Astrocyte of the cerebellum (primary cell): ENCODE data around the gene RFTN1.

Experiments
- DNase-seq: peaks from one replicate; pipeline ENCODE4 v3.0.0-alpha.2; 2011; ENCODE audit warnings: low read depth
- H3K4me3 ChIP-seq: 2 replicates; pipeline ENCODE4 v1.5.1; 2011; ENCODE audit warnings: mild to moderate bottlenecking, low read depth, low read length, moderate library complexity
- CTCF ChIP-seq: IDR thresholded peaks from 2 replicates; pipeline ENCODE4 v1.5.1; 2012; ENCODE audit warnings: low read length, low read depth, moderate library complexity, mild to moderate bottlenecking; ENCODE audit errors: missing control alignments
- in situ Hi-C: cut with HindIII; loops from 2 replicates; pipeline ENCODE4 v1.10.0; 2017; ENCODE audit warnings: low sequenced_read_pairs

The RFTN1 gene

GRCh38 chr3:16528581-16528993 lies 15.1 kb upstream of the RFTN1 start:
- DNase-seq, result no peak
- in situ Hi-C loops, result no loop called here
- H3K4me3 ChIP-seq, result no peak overlapping the region
- TF ChIP-seq CTCF, result no peak

- no peak for TF ChIP-seq CTCF
- H3K4me3 ChIP-seq, result no peak overlapping the region
- no peak for DNase-seq
- in situ Hi-C loops, result no loop called here
Observed at GRCh38 chr3:16528106-16528505, 14.6 kb upstream of the RFTN1 start.

- no peak overlapping the region for H3K4me3 ChIP-seq
- DNase-seq, result no peak
- TF ChIP-seq CTCF, result no peak
- in situ Hi-C loops, result no loop called here
Observed at GRCh38 chr3:16524196-16524595, 10.7 kb upstream of the RFTN1 start.

GRCh38 chr3:16523778-16524177 lies 10.3 kb upstream of the RFTN1 start:
- DNase-seq, result no peak
- H3K4me3 ChIP-seq, result no peak overlapping the region
- in situ Hi-C loops, result no loop called here
- no peak for TF ChIP-seq CTCF

GRCh38 chr3:16522834-16523233 lies 9.3 kb upstream of the RFTN1 start:
- in situ Hi-C loops, result no loop called here
- no peak overlapping the region for H3K4me3 ChIP-seq
- no peak for DNase-seq
- TF ChIP-seq CTCF, result no peak

GRCh38 chr3:16520970-16521881 lies 7.7 kb upstream of the RFTN1 start:
- DNase-seq, result no peak
- in situ Hi-C loops, result no loop called here
- TF ChIP-seq CTCF, result no peak
- no peak overlapping the region for H3K4me3 ChIP-seq
